MCF 10A (cell line): ENCODE results near the gene RHOF. TPM values are rescaled to one million over a fixed set of nuclear protein-coding genes. Genes with fewer than 3 reads are reported as not detected.

ENCODE experiments used
- BruUV-seq: library from RNA; stranded (reverse); fragments of 400-500 nt; replicated peaks from 2 replicates; lab custom pipeline; 2021; lab: Mats Ljungman, UMichigan
- CTCF ChIA-PET: fragments of 300-600 bp; sonication (Branson Sonifier 250); formaldehyde crosslinking; extraction: SDS; loops from one replicate; lab custom pipeline; 2021; ENCODE audit warnings: antibody characterized with exemption, inconsistent platforms; lab: Yijun Ruan, JAX
- POLR2A ChIA-PET: fragments of 300-600, 350-650 bp; sonication (Branson Sonifier 250); formaldehyde crosslinking; extraction: SDS; loops from one replicate; lab custom pipeline; 2020; ENCODE audit warnings: antibody characterized with exemption, inconsistent platforms; lab: Yijun Ruan, JAX
- DNase-seq: peaks from one replicate; pipeline ENCODE4 v3.0.0-alpha.2; 2018; ENCODE audit not compliant: unreplicated experiment
- H3K27ac Mint-ChIP-seq: one replicate; pipeline ENCODE4 v1.8.0; 2022; ENCODE audit warnings: mild to moderate bottlenecking, low read depth, mixed read lengths; ENCODE audit not compliant: unreplicated experiment
- H3K27me3 Mint-ChIP-seq: one replicate; pipeline ENCODE4 v1.8.0; 2022; ENCODE audit warnings: mixed read lengths; ENCODE audit not compliant: insufficient read depth, unreplicated experiment
- H3K36me3 Mint-ChIP-seq: one replicate; pipeline ENCODE4 v1.8.0; 2022; ENCODE audit warnings: mild to moderate bottlenecking, moderate library complexity, mixed read lengths; ENCODE audit not compliant: insufficient read depth, unreplicated experiment
- H3K4me1 Mint-ChIP-seq: one replicate; pipeline ENCODE4 v1.8.0; 2022; ENCODE audit warnings: mixed read lengths; ENCODE audit not compliant: insufficient read depth, unreplicated experiment
- H3K4me3 Mint-ChIP-seq: one replicate; pipeline ENCODE4 v1.8.0; 2022; ENCODE audit warnings: mild to moderate bottlenecking, moderate library complexity, mixed read lengths; ENCODE audit not compliant: unreplicated experiment
- H3K9me3 Mint-ChIP-seq: one replicate; pipeline ENCODE4 v1.8.0; 2022; ENCODE audit warnings: mixed read lengths; ENCODE audit not compliant: unreplicated experiment
- intact Hi-C: fragments of 100-400 bp; cut with micrococcal nuclease; formaldehyde crosslinking; loops from 2 replicates; pipeline ENCODE4 v1.14.1; 2022
- total RNA-seq: library from RNA; stranded (reverse); gene quantifications from 2 replicates; pipeline ENCODE4 v1.2.3, GENCODE V29; 2022
- TF ChIP-seq, protein P1 (sequence below): fragments of 200-600 bp; IDR thresholded peaks from one replicate; pipeline ENCODE4 v1.8.0; 2022; ENCODE audit warnings: antibody characterized with exemption, mild to moderate bottlenecking; ENCODE audit not compliant: unreplicated experiment

The RHOF gene
- total RNA-seq, 1 experiment from 2014 or later: 9.5 TPM

DNA sequence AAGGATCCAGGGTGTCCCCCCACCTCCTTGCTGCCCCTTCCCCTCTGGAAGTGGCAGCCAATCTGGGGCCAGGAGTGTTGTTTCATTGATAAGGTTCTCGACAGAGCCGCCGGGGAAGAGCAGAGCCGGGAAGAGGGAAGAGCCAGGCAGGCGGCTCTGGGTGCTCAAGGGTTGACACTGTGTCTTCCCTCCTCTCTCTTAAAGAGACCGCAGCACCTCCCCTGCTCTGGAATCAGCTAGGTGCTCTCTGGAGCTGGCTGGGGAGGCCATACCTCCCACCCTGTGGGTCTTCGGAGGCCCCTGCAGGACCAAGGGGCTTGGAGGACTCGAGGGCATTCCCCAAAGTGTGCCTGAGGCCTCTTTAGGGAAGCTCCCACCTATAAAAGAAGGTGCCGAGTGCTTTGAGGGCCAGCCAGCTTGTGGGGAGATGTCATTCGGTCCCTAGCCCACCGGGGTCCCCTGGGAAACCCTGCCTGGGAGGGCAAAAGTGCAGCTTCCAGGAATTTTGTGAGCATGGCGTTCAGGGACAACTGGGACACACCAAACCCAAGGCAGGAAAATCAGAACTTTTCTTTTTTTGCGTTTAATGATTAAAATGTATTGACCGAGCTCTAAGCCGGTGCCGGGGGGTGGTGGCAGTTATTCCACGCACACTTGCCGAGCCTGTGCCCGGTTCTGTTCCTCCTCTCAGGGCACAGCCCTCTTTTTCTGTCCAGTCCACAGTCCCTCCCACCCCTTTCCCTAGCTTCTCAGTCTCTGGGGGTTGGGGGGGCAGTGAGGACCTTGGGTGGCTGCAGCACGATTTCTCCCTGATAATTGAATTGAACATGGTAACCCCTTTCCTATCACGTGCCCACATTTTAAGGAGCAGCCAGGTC, 13.3 kb upstream of the RHOF start:
- peaks cover 10% of the 10 kb centered on the region for H3K4me1 Mint-ChIP-seq
- H3K27ac Mint-ChIP-seq: peak overlapping the region; percentile 99
- ChIA-PET POLR2A (interaction anchor here (0.6 to 12.4 kb wide), 9 partner anchors 8 to 439 kb away, joined by 3 to 344 read pairs (median 3); partner anchors contain the start of genes BCL7A, PSMD9, RHOF and SETD1B), CTCF (interaction anchor here (0.6 to 16.6 kb wide), 6 partner anchors 11 to 1611 kb away, joined by 3 to 390 read pairs (median 4); partner anchors contain the start of gene RHOF)
- intact Hi-C loops: no loop called here
- H3K9me3 Mint-ChIP-seq: no peaks in the 10 kb centered on the region
- peak; percentile 40 for DNase-seq
- H3K36me3 Mint-ChIP-seq: peaks cover 42% of the 10 kb centered on the region
- peak overlapping the region; percentile 87 for H3K4me3 Mint-ChIP-seq
- no TSS peak for BruUV-seq
- no peaks in the 10 kb centered on the region for H3K27me3 Mint-ChIP-seq
- TF ChIP-seq, protein P1, sequence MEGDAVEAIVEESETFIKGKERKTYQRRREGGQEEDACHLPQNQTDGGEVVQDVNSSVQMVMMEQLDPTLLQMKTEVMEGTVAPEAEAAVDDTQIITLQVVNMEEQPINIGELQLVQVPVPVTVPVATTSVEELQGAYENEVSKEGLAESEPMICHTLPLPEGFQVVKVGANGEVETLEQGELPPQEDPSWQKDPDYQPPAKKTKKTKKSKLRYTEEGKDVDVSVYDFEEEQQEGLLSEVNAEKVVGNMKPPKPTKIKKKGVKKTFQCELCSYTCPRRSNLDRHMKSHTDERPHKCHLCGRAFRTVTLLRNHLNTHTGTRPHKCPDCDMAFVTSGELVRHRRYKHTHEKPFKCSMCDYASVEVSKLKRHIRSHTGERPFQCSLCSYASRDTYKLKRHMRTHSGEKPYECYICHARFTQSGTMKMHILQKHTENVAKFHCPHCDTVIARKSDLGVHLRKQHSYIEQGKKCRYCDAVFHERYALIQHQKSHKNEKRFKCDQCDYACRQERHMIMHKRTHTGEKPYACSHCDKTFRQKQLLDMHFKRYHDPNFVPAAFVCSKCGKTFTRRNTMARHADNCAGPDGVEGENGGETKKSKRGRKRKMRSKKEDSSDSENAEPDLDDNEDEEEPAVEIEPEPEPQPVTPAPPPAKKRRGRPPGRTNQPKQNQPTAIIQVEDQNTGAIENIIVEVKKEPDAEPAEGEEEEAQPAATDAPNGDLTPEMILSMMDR: no peak

DNA sequence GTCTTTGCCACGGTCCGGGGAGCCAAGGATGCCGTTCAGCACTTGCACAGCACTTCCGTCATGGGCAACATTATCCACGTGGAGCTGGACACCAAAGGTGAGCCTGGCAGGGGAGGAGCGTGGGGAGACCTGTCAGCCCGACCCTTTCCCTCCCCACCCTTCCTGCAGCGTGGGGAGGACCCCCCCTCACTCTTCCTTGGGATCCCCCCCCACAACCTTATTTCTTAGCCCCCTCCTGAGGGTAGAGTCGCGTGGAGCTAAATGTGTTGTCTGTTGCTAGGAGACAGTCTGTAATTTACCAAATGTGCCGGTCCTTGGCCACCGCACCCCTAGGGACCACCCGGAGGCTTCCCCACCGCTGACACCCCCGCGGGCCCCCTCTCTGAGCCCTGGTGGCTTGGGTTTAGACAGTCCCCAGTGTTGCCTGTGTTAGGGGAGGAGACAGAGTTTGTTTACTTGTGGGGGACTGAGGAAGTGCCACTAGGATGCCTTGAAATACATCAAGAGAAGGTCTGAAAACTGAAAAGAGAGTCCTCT, 12.6 kb upstream of the RHOF start:
- POLR2A ChIA-PET: interaction anchor here (0.7 to 12.4 kb wide), 8 partner anchors 9 to 440 kb away, joined by 3 to 344 read pairs (median 4); partner anchors contain the start of genes PSMD9, RHOF, SETD1B and TMEM120B
- CTCF ChIA-PET: interaction anchor here (0.6 to 16.6 kb wide), 4 partner anchors 10 to 1610 kb away, joined by 3 to 390 read pairs (median 3); partner anchors contain the start of gene RHOF
- no TSS peak for BruUV-seq

DNA sequence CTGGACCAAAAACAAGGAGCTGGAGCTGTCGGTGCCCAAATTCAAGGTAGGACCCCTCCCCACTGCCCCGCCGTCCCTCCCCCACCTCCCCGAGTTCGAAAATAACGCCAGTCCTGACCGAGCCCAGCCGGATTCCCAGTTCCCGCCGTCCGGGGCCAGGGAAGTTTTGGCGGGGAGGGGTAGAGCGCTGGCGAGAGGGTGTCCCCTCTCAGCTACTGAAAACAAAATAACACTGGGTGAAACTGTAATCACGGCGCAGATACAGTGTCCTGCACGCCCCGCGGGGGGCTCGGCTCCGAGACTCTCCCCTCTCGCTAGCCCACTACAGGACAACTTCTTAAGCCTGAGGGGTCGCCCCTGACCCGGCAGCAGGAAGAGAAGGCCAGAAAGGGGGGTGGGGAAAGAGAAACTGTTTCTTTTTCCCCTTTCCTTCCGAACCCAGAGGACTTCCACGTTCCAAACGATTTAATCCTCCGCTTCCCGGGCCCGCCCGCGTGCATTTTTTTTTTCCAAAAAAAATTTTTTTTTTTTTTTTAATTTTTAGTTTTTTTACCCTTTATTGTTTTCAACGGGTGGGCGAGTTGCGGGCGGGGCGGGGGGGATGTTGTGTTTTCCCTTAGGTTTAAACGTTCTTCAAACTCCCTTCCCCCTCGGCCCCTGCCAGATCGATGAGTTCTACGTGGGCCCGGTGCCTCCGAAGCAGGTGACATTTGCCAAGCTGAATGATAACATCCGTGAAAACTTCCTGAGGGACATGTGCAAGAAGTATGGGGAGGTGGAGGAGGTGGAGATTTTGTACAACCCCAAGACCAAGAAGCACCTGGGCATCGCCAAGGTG, 11.9 kb upstream of the RHOF start:
- ChIA-PET CTCF (interaction anchor here (0.6 to 16.6 kb wide), 3 partner anchors 10 to 30 kb away, joined by 3 to 390 read pairs (median 4); partner anchors contain the start of gene RHOF), POLR2A (interaction anchor here (0.5 to 12.4 kb wide), 8 partner anchors 8 to 1606 kb away, joined by 3 to 344 read pairs (median 4); partner anchors contain the start of genes PSMD9, RHOF, SETD1B and TMEM120B)
- TF ChIP-seq, protein P1: no peak
- BruUV-seq: no TSS peak
- no peaks in the 10 kb centered on the region for H3K4me1 Mint-ChIP-seq
- peak overlapping the region; percentile 99 for H3K27ac Mint-ChIP-seq
- H3K4me3 Mint-ChIP-seq: peak overlapping the region; percentile 87
- H3K27me3 Mint-ChIP-seq: no peaks in the 10 kb centered on the region
- peaks cover 44% of the 10 kb centered on the region for H3K36me3 Mint-ChIP-seq
- H3K9me3 Mint-ChIP-seq: no peaks in the 10 kb centered on the region
- DNase-seq: peak; percentile 35
- intact Hi-C loops: no loop called here

More for the DNA sequence above, 12.6 kb upstream of the RHOF start:
- Mint-ChIP-seq H3K9me3 (no peaks in the 10 kb centered on the region), H3K4me1 (peaks cover 4% of the 10 kb centered on the region), H3K4me3 (peak overlapping the region; percentile 87), H3K36me3 (peaks cover 49% of the 10 kb centered on the region), H3K27me3 (no peaks in the 10 kb centered on the region), H3K27ac (peak overlapping the region; percentile 99)
- intact Hi-C loops: no loop called here
- TF ChIP-seq, protein P1: no peak
- no peak for DNase-seq
